ENCODE results near the gene ZFPM1.

GRCh38 chr16:88531931-88532433 is 78.9 kb downstream of the ZFPM1 start:
- TF ChIP-seq ZNF274 (IDR thresholded peaks at IDR 0.05; ENCODE audit: low read depth, low read length) (no peak), YY1 (IDR thresholded peaks at IDR 0.05; ENCODE audit: insufficient read depth, insufficient read length) (no peak)
